HL-60 (cell line): Measurements from ENCODE around the gene USH2A.

Experiments used
- CTCF ChIP-seq: IDR thresholded peaks from one replicate; pipeline ENCODE4 v1.5.1; 2011; ENCODE audit warnings: low read length, control low read depth, inconsistent platforms; ENCODE audit not compliant: insufficient read depth
- POLR2AphosphoS5 ChIP-seq: IDR thresholded peaks from 2 replicates; pipeline ENCODE4 v1.6.1; 2012; ENCODE audit warnings: low read depth
- REST ChIP-seq: IDR thresholded peaks from 2 replicates; pipeline ENCODE4 v1.6.1; 2012; ENCODE audit warnings: low read depth; ENCODE audit not compliant: insufficient replicate concordance

- TF ChIP-seq CTCF (no peak), REST (no peak), POLR2AphosphoS5 (no peak)
These were observed 185.2 kb downstream of the USH2A start for GRCh38 chr1:216237927-216238542.
